ENCODE results near the gene COL13A1.

Gene COL13A1

DNA sequence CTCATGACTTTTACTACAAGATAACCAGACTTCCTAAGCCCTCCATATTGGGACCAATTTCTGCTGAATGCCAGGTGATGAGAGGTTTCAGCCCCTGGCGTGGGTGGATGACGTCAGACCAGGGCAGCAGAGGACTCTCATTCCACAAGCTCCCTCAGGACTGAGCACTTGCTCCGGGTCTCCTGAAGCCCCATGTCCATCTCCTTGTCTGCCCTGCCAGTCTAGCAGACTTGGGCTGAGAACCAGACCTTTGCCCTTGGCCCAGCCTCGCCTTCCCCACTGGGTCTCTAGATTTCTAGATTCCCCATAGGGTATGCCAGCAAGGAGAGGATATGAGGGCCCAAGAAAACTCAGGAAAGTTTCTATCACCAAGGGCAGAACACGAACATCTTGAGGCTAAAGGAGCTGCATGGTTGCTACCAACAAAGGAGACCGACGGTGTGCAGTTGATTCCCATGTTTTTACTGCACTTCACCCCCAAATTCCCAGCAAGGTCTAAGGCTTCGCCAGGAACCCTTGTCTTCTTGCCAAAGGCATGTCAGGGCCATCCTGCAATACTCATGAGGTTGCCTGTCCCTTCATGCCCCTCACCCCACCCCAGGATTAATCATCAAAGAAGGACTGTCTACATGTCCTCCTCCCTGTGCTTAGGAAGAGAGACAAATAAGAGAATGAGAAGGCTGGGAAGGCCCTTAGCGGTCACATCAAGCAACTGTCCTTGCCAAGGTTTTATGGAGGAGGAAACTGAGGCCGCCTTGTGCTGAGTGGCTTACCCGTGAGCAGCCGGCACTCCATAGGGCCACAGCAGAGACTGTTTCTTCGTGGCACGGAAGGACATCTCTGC is 154.4 kb downstream of the COL13A1 start:
- Histone ChIP-seq H3K4me3 (replicated peaks; ENCODE audit: low read depth, low read length) (no peak overlapping the region), H3K36me3 (ENCODE audit: control insufficient read depth, insufficient read depth, low read length) (no peaks in the 10 kb centered on the region), H3K27me3 (replicated peaks; ENCODE audit: control insufficient read depth, insufficient read depth, low read length) (no peaks in the 10 kb centered on the region)
- TF ChIP-seq CTCF (IDR thresholded peaks at IDR 0.05; ENCODE audit: insufficient read depth, low read length, poor library complexity, severe bottlenecking) = no peak
- no peak for DNase-seq (ENCODE audit: extremely low read depth, insufficient read length)

GRCh38 chr10:69956741-69957230 is 155.1 kb downstream of the COL13A1 start:
- Histone ChIP-seq H3K36me3 (ENCODE audit: control insufficient read depth, insufficient read depth, low read length) (no peaks in the 10 kb centered on the region), H3K27me3 (replicated peaks; ENCODE audit: control insufficient read depth, insufficient read depth, low read length) (no peaks in the 10 kb centered on the region), H3K4me3 (replicated peaks; ENCODE audit: low read depth, low read length) (no peak overlapping the region)
- no peak for TF ChIP-seq CTCF (IDR thresholded peaks at IDR 0.05; ENCODE audit: insufficient read depth, low read length, poor library complexity, severe bottlenecking)
- no peak for DNase-seq (ENCODE audit: extremely low read depth, insufficient read length)

- TF ChIP-seq CTCF (IDR thresholded peaks at IDR 0.05; ENCODE audit: insufficient read depth, low read length, poor library complexity, severe bottlenecking) = no peak
- Histone ChIP-seq H3K27me3 (replicated peaks; ENCODE audit: control insufficient read depth, insufficient read depth, low read length) (no peaks in the 10 kb centered on the region), H3K4me3 (replicated peaks; ENCODE audit: low read depth, low read length) (no peak overlapping the region), H3K36me3 (ENCODE audit: control insufficient read depth, insufficient read depth, low read length) (no peaks in the 10 kb centered on the region)
- no peak for DNase-seq (ENCODE audit: extremely low read depth, insufficient read length)
Observed at GRCh38 chr10:69957241-69957885, 155.7 kb downstream of the COL13A1 start.

DNA sequence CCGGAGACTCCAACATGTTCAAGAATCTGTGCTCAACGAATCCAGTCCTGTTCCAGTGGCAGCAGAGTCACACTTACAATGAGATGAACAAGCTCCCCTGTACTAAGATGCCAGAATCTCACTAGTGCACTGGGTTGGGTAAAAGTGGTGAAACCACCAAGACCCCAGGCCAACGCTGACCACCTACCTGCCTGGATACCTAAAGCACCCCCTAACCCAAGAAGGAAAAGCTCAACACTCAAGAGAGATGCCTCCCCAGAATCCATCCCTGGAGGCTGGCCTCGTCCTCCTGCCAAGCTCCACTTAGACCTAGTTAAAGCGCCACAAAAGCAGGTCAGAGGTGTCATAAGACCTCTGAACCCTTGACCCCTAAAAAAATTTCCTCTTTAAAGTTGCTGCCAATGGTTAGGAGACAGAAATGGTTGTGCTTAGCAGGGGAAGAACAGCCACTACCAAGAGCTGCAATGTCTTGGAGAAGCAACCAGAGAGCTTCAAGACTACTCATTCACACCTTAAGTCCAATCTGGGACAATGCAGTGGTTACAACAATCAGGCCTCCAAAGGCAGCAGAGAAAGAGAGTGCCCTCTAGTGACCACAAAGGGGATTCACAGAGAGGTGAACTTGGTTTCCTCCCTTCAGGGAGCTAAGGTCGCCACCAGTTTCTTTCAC is 156.3 kb downstream of the COL13A1 start:
- H3K27me3 ChIP-seq (replicated peaks; ENCODE audit: control insufficient read depth, insufficient read depth, low read length) = no peaks in the 10 kb centered on the region

DNA sequence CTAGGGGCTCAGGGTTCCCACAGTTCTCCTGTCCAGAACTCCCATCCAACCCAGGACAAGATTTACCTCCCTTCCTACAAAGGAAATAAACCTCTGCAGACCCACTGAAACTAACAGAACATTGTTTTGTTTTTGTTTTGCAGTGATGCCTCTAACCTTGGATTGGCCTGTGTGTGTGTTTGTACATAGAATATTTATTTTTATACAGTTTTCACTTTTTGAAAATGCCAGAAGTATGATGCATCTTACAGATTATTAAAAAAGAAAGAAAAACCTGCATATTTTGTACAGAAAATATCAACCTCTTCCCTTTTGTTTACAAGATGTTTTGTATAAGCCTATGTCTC is 156.8 kb downstream of the COL13A1 start:
- DNase-seq (ENCODE audit: extremely low read depth, insufficient read length) = no peak
- no peak for TF ChIP-seq CTCF (IDR thresholded peaks at IDR 0.05; ENCODE audit: insufficient read depth, low read length, poor library complexity, severe bottlenecking)
- H3K36me3 ChIP-seq (ENCODE audit: control insufficient read depth, insufficient read depth, low read length) = no peaks in the 10 kb centered on the region
- H3K4me3 ChIP-seq (replicated peaks; ENCODE audit: low read depth, low read length) = no peak overlapping the region
- no peaks in the 10 kb centered on the region for H3K27me3 ChIP-seq (replicated peaks; ENCODE audit: control insufficient read depth, insufficient read depth, low read length)

More for the DNA sequence above, 156.3 kb downstream of the COL13A1 start:
- TF ChIP-seq CTCF (IDR thresholded peaks at IDR 0.05; ENCODE audit: insufficient read depth, low read length, poor library complexity, severe bottlenecking) = peak; percentile 88
- no peak overlapping the region for H3K4me3 ChIP-seq (replicated peaks; ENCODE audit: low read depth, low read length)
- H3K36me3 ChIP-seq (ENCODE audit: control insufficient read depth, insufficient read depth, low read length) = no peaks in the 10 kb centered on the region
- DNase-seq (ENCODE audit: extremely low read depth, insufficient read length) = no peak
